Suprapubic skin (tissue), 4 donors: Measurements from ENCODE around the gene FRK. TPM values are rescaled to one million over a fixed set of nuclear protein-coding genes. Genes with fewer than 3 reads are reported as not detected.

ENCODE experiments used
- DNase-seq, 2 donors: peaks; one replicate each; pipeline ENCODE4 v3.0.0-alpha.2; 2019; ENCODE audit warnings: low spot score in 2 of 2
- H3K27ac ChIP-seq: fragments of 200-600 bp; sonication (generic); one replicate; pipeline ENCODE4 v1.5.1; 2019
- H3K27me3 ChIP-seq: fragments of 200-600 bp; sonication (generic); one replicate; pipeline ENCODE4 v1.5.1; 2019
- H3K36me3 ChIP-seq: fragments of 200-600 bp; sonication (generic); one replicate; pipeline ENCODE4 v1.5.1; 2019
- H3K4me1 ChIP-seq: fragments of 200-600 bp; sonication (generic); one replicate; pipeline ENCODE4 v1.5.1; 2019
- H3K4me3 ChIP-seq: fragments of 200-600 bp; sonication (generic); one replicate; pipeline ENCODE4 v1.5.1; 2019; ENCODE audit warnings: mild to moderate bottlenecking
- H3K9me3 ChIP-seq: fragments of 200-600 bp; sonication (generic); one replicate; pipeline ENCODE4 v1.5.1; 2019
- CTCF ChIP-seq, 2 donors: fragments of 200-600 bp in 1 of 2; fragments of 450-650 bp in 1 of 2; sonication (generic) in 1 of 2; IDR thresholded peaks; one replicate each; pipeline ENCODE4 v1.5.1; 2016 to 2019; ENCODE audit warnings: antibody characterized with exemption in 2 of 2, mild to moderate bottlenecking in 1 of 2, moderate library complexity in 1 of 2
- EP300 ChIP-seq: sonication (generic); formaldehyde crosslinking; IDR thresholded peaks from one replicate; pipeline ENCODE4 v1.6.1; 2017; ENCODE audit warnings: antibody characterized with exemption
- POLR2A ChIP-seq, 2 donors: fragments of 450-650 bp; IDR thresholded peaks; one replicate each; pipeline ENCODE4 v1.6.1; 2017; ENCODE audit warnings: antibody characterized with exemption in 2 of 2, mild to moderate bottlenecking in 2 of 2, moderate library complexity in 2 of 2
- POLR2AphosphoS5 ChIP-seq, 3 donors: sonication (generic); formaldehyde crosslinking; IDR thresholded peaks; one replicate each; pipeline ENCODE4 v1.6.1; 2017; ENCODE audit warnings: antibody characterized with exemption in 3 of 3
- WGBS: methylation state at CpG from one replicate; pipeline ENCODE4 v1.1.5; 2018; 5-methylcytosine and 5-hydroxymethylcytosine counted together
- total RNA-seq, 4 donors: library from RNA; depleted of rRNA; stranded (reverse); fragments of >200 nt; gene quantifications; one replicate each; pipeline ENCODE4 v1.1.0, GENCODE V29; 2016

The FRK gene
- total RNA-seq, 4 donors from 2014 or later, result 1.6 to 3.6 (median 3.0) TPM

- no peak for TF ChIP-seq CTCF (IDR thresholded peaks at IDR 0.05)
- no peak for TF ChIP-seq POLR2A (IDR thresholded peaks at IDR 0.05)
- no peak for TF ChIP-seq POLR2AphosphoS5 (IDR thresholded peaks at IDR 0.05)
- no peak for TF ChIP-seq EP300
- Histone ChIP-seq H3K9me3 (no peaks in the 10 kb centered on the region), H3K27ac (no peak overlapping the region), H3K36me3 (no peaks in the 10 kb centered on the region), H3K4me1 (peaks cover under 1% of the 10 kb centered on the region), H3K27me3 (no peaks in the 10 kb centered on the region), H3K4me3 (no peak overlapping the region)
- no peak for DNase-seq
These were observed 35.3 kb downstream of the FRK start for GRCh38 chr6:116025405-116025804.

- no peak for TF ChIP-seq EP300
- no peak for TF ChIP-seq CTCF (IDR thresholded peaks at IDR 0.05)
- TF ChIP-seq POLR2A (IDR thresholded peaks at IDR 0.05), result no peak
- TF ChIP-seq POLR2AphosphoS5 (IDR thresholded peaks at IDR 0.05), result no peak
- DNase-seq, result no peak
- no peaks in the 10 kb centered on the region for H3K9me3 ChIP-seq
- H3K36me3 ChIP-seq, result no peaks in the 10 kb centered on the region
- 21% methylated on average over 2 of the region's 2 CpGs for WGBS
- no peaks in the 10 kb centered on the region for H3K27me3 ChIP-seq
- peaks cover 2% of the 10 kb centered on the region for H3K4me1 ChIP-seq
- H3K4me3 ChIP-seq, result no peak overlapping the region
- H3K27ac ChIP-seq, result no peak overlapping the region
These were observed 37.7 kb downstream of the FRK start for GRCh38 chr6:116022841-116023445.

- TF ChIP-seq EP300, result no peak
- no peak for TF ChIP-seq POLR2A (IDR thresholded peaks at IDR 0.05)
- TF ChIP-seq POLR2AphosphoS5 (IDR thresholded peaks at IDR 0.05), result no peak
- no peak for TF ChIP-seq CTCF (IDR thresholded peaks at IDR 0.05)
These were observed 40.0 kb downstream of the FRK start for GRCh38 chr6:116020738-116021137.

GRCh38 chr6:116019428-116019827 is 41.3 kb downstream of the FRK start:
- Histone ChIP-seq H3K27me3 (no peaks in the 10 kb centered on the region), H3K27ac (no peak overlapping the region), H3K4me3 (no peak overlapping the region), H3K4me1 (peaks cover 24% of the 10 kb centered on the region), H3K9me3 (no peaks in the 10 kb centered on the region), H3K36me3 (no peaks in the 10 kb centered on the region)
- 85% methylated on average over 2 of the region's 2 CpGs for WGBS
- DNase-seq, result no peak
- no peak for TF ChIP-seq EP300

More at GRCh38 chr6:116020738-116021137, 40.0 kb downstream of the FRK start:
- H3K9me3 ChIP-seq, result no peaks in the 10 kb centered on the region
- H3K4me1 ChIP-seq, result peaks cover 23% of the 10 kb centered on the region
- no peaks in the 10 kb centered on the region for H3K27me3 ChIP-seq
- H3K4me3 ChIP-seq, result no peak overlapping the region
- no peak overlapping the region for H3K27ac ChIP-seq
- no peaks in the 10 kb centered on the region for H3K36me3 ChIP-seq
- no peak for DNase-seq

GRCh38 chr6:116018976-116019375 is 41.7 kb downstream of the FRK start:
- H3K4me1 ChIP-seq, result peaks cover 24% of the 10 kb centered on the region
- TF ChIP-seq POLR2A (IDR thresholded peaks at IDR 0.05), result no peak
- no peak for TF ChIP-seq POLR2AphosphoS5 (IDR thresholded peaks at IDR 0.05)
- no peak for TF ChIP-seq CTCF (IDR thresholded peaks at IDR 0.05)
- TF ChIP-seq EP300, result no peak
- 76% methylated on average over 1 of the region's 1 CpG for whole genome bisulfite sequencing
- no peaks in the 10 kb centered on the region for H3K9me3 ChIP-seq
- DNase-seq, result no peak
- no peaks in the 10 kb centered on the region for H3K27me3 ChIP-seq
- H3K36me3 ChIP-seq, result no peaks in the 10 kb centered on the region
- no peak overlapping the region for H3K4me3 ChIP-seq
- no peak overlapping the region for H3K27ac ChIP-seq
